GM21360 (cell line): ENCODE data around the gene ATP6V0C.
A peak's percentile ranks its signal among the peaks of the same experiment; 100 is the strongest.

ENCODE experiments used
- ATAC-seq: cut with Tn5 transposase; IDR thresholded peaks from one replicate; pipeline ENCODE4 v1.9.1; 2021; ENCODE audit warnings: mild to moderate bottlenecking, moderate library complexity; ENCODE audit not compliant: unreplicated experiment

Gene ATP6V0C

DNA sequence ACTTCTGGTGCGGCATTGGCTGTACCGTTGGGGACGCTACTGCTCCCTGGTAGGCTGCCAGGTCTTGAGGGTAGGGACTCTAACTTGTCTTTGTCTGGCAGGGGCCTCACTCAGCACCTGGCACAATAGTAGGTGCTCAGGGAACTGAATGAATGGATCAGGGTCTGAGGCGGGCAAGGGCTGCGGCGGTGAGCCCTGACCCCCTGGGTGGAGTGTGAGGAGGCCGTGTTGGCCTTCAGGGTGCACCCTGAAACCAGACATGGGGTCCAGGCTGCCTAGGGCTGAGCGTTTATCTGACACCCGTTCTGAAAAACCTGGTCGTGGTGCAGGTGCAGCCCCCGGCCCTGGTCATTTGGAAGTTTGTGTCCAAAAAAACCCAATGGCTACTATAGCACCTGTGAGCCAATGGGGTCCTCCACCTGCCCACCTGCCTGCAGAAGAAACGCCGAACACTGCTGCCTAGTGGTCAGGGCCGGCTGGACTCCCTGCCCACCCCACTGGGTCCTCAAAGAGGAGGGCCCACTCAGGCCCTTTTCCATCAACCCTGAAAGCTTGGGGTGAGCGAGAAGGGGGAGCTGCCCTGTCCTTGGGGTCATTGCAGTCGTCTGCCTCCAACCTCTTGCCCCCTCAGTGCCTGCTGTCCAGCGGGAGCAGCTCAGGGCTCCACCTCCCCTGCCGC lies 4.9 kb upstream of the ATP6V0C start:
- ATAC-seq: no peak

- ATAC-seq: no peak
Observed at GRCh38 chr16:2511128-2511800, 2.5 kb upstream of the ATP6V0C start.

DNA sequence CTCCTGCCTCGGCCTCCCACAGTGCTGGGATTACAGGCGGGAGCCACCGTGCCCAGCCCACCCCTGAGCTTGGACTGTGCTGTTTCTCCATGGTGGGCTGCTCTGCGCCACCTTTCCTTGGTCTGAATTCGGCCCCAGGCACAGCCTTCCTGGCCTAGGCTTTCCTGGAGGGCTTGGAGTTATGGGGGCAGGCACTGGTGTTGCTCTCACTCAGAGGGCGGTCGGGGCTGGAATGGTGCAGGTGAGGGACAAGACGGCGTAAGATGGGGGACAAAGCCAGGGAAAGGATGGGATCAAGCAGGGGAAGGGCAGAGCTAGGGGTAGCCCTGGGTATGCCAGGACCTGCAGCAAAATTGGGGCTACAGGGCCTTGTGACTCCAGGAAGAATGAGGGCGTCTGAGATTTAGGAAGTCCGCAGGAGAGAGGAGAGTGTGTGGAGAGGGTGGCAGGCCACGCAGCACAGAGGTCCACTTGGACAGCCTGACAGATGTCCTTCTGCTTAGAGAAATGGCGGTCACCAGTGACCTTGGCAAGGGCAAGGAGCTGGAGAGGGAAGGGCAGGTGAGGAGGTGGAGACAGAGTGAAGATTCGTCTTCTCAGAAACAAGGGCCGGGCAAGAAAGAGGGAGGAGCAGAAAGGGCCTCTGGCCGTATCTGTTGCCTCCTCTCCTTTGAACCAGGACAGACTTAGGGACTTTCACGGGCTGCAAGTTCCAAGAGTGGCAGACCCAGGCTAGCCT lies 1.6 kb upstream of the ATP6V0C start:
- no peak for ATAC-seq

DNA sequence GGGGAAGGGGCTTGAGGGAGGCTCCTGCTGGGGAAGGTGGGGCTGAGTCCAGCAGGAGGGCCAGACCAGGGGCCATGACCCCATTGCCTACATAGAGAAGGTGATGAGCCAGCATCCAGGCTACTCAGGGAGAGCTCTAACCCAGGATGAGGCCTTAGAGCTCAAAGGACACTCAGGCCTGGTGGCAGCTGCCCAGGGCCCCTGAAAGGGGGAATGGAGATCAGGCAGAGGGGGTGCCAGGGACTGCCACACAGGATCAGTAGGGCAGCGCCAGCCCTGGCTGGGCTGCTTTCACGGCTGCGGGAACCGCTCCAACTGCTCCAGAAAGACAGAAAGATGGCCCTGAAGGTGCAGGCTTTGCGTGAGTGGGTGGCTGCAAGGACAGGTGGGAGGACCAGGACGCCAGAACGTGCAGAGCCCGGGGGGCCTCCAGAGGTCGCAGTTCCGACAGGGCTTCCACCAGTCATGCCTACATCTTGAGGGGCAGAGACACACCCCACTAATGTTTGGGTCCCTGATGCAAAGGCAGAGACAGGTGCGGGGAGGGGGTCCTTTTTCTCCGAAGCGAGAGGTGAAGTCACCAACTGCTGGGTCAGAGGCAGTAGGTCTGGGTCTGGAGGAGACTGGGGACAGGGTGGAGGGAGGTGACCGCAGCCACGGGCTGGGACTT lies 882 bp upstream of the ATP6V0C start:
- peak; percentile 9 for ATAC-seq

GRCh38 chr16:2514333-2515179 lies 804 bp downstream of the ATP6V0C start:
- peak; percentile 5 for ATAC-seq

DNA sequence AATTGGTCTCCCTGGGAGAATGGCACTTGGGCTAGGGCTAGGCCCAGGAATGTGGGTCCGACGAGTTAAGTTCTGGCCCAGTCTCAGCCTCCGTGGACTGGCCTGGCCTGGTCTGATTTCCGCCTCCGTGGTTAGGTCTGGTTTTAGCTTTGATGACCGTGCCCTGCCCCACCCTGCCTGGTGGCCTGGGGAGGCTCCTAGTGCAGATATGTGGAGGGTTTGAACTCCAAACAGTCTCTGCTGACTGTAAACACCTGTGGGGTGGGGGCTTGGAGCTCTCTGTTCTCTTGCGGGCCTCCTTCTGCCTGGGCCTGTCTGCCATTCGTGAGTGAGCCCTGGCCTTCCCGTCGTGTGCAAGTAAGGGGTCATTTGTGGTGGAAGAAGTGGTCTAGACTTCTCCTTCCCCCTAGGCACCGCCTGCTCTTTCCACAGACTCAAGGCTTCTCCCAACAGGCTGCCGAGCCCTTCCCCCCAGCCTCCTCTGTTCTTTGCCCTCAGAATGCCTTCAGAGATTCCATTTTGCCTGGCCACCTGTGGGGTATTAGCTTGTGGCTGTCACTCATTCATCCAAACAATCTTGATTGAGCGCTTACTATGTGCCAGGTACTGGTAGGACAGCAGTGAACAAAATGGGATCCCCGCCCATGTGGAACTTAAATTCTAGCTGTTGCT lies 1.6 kb downstream of the ATP6V0C start:
- ATAC-seq: no peak

GRCh38 chr16:2516391-2517240 lies 2.9 kb downstream of the ATP6V0C start:
- ATAC-seq: no peak

GRCh38 chr16:2517954-2518605 lies 4.3 kb downstream of the ATP6V0C start:
- no peak for ATAC-seq

DNA sequence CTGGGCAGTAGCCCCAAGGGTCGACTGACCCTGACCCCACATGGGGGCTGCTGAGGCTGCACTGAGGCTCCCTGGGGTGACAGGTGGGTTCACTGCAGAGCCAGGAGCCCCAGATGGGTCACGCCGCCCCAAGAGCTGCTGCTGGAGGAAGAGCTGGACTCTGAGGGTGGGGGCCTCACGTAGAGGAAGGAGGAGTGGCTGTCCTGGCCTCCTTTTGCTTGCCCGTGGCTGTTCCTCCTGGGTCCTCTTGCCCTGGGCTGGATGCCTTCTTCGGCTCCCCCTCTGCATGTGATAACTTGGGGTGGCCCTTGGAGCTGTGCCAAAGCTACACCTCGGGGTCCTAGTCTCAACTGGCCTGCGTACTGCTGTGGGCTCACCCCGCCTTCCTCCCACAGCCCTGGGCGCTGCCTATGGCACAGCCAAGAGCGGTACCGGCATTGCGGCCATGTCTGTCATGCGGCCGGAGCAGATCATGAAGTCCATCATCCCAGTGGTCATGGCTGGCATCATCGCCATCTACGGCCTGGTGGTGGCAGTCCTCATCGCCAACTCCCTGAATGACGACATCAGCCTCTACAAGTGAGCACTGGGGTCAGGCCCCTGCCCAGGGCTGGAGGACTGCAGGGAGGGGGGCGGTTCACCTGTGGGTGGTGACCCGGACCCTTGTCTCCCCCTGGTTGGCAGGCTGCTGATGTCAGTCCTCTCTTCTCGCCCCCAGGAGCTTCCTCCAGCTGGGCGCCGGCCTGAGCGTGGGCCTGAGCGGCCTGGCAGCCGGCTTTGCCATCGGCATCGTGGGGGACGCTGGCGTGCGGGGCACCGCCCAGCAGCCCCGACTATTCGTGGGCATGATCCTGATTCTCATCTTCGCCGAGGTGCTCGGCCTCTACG lies 5.3 kb downstream of the ATP6V0C start:
- ATAC-seq: no peak

- no peak for ATAC-seq
Observed at GRCh38 chr16:2519711-2520080, 5.9 kb downstream of the ATP6V0C start.

DNA sequence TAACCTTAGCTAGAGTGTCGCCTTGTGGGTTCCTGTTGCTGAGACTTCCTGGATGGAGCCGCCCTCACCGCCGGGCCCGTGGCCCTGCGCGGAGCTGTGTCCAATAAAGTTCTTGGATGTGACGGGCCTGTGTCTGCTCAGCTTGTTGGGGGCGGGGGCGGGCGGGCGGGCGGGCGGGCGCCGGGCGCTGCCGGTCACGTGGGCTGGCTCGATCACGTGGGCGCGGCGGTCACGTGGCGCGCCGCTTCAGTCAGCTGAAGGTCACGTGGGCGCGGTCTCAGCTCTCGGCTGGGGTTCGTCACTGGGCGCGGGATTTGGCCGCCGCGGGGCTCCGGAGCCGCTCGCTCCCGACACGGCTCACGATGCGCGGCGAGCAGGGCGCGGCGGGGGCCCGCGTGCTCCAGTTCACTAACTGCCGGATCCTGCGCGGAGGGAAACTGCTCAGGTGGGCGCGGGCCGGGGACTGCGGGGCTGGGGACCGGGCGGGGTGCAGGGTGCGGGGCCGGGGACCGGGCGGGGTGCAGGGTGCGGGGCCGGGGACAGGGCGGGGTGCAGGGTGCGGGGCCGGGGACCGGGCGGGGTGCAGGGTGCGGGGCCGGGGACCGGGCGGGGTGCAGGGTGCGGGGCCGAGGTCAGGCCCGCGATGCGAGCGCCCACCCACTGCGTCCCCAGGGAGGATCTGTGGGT lies 6.5 kb downstream of the ATP6V0C start, which contains the start of gene AMDHD2:
Gene AMDHD2 (plus strand): TSS at position 275 of the 687 bp plus-strand sequence. CDS start 88 bp downstream, at position 363.
- peak; percentile 31 for ATAC-seq

GRCh38 chr16:2520784-2521531 lies 7.2 kb downstream of the ATP6V0C start:
- peak; percentile 17 for ATAC-seq

- no peak for ATAC-seq
Observed at GRCh38 chr16:2523801-2524231, 10.1 kb downstream of the ATP6V0C start.

GRCh38 chr16:2524339-2524938 lies 10.7 kb downstream of the ATP6V0C start:
- ATAC-seq: no peak

GRCh38 chr16:2526135-2526534 lies 12.4 kb downstream of the ATP6V0C start:
- no peak for ATAC-seq
